Mesothelial cell of epicardium (in vitro differentiated cells): ENCODE measurements around the gene MGAT4A. TPM values are rescaled to one million over a fixed set of nuclear protein-coding genes. Genes with fewer than 3 reads are reported as not detected.

Experiments used
- DNase-seq, 2 experiments: peaks; one replicate each; pipeline ENCODE4 v3.0.0; 2021; ENCODE audit warnings: low spot score in 2 of 2; ENCODE audit not compliant: unreplicated experiment in 2 of 2
- H3K27ac Mint-ChIP-seq: 2 replicates; pipeline ENCODE4 v1.8.0; 2021; ENCODE audit warnings: mixed read lengths
- H3K27me3 Mint-ChIP-seq: 2 replicates; pipeline ENCODE4 v1.8.0; 2021; ENCODE audit warnings: low read depth, mixed read lengths
- H3K36me3 Mint-ChIP-seq: 2 replicates; pipeline ENCODE4 v1.8.0; 2021; ENCODE audit warnings: mixed read lengths
- H3K4me1 Mint-ChIP-seq: 2 replicates; pipeline ENCODE4 v1.8.0; 2021; ENCODE audit warnings: mixed read lengths
- H3K4me3 Mint-ChIP-seq: 2 replicates; pipeline ENCODE4 v1.8.0; 2021; ENCODE audit warnings: mild to moderate bottlenecking, moderate library complexity, mixed read lengths
- H3K9me3 Mint-ChIP-seq: 2 replicates; pipeline ENCODE4 v1.8.0; 2021; ENCODE audit warnings: mixed read lengths
- CTCF ChIP-seq: fragments of 200-600 bp; sonication (generic); IDR thresholded peaks from one replicate; pipeline ENCODE4 v1.5.0; 2021; ENCODE audit warnings: antibody characterized with exemption; ENCODE audit not compliant: unreplicated experiment
- total RNA-seq: library from RNA; stranded (reverse); gene quantifications from 3 replicates; pipeline ENCODE4 v1.2.1, GENCODE V29; 2021

The MGAT4A gene
- total RNA-seq, 1 donor from 2014 or later = 15.0 TPM

DNA sequence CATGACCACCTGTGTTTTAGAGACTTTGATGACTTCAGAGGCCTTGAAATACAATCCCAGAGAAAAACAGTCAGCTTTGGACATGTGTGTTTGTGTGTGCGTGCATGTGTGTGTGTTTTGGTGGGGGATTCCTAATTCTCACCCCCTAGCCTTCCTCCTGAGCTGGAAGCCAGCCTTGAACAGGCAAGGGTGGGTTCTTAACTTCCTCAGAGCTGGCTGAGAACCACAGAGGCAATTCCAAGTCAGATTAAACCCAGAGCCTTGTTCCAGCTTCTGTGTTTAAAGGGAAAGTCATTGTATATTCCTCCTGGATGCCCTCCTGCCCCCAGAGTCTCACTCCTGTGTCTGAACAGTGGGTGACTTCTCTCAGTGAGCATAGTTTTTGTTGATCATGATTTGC lies 45.2 kb upstream of the MGAT4A start:
- no peak overlapping the region for H3K4me3 Mint-ChIP-seq
- peaks cover 16% of the 10 kb centered on the region for H3K4me1 Mint-ChIP-seq
- H3K27ac Mint-ChIP-seq = no peak overlapping the region
- DNase-seq = no peak
- no peaks in the 10 kb centered on the region for H3K36me3 Mint-ChIP-seq
- no peak for TF ChIP-seq CTCF
- no peaks in the 10 kb centered on the region for H3K27me3 Mint-ChIP-seq
- peaks cover 3% of the 10 kb centered on the region for H3K9me3 Mint-ChIP-seq

DNA sequence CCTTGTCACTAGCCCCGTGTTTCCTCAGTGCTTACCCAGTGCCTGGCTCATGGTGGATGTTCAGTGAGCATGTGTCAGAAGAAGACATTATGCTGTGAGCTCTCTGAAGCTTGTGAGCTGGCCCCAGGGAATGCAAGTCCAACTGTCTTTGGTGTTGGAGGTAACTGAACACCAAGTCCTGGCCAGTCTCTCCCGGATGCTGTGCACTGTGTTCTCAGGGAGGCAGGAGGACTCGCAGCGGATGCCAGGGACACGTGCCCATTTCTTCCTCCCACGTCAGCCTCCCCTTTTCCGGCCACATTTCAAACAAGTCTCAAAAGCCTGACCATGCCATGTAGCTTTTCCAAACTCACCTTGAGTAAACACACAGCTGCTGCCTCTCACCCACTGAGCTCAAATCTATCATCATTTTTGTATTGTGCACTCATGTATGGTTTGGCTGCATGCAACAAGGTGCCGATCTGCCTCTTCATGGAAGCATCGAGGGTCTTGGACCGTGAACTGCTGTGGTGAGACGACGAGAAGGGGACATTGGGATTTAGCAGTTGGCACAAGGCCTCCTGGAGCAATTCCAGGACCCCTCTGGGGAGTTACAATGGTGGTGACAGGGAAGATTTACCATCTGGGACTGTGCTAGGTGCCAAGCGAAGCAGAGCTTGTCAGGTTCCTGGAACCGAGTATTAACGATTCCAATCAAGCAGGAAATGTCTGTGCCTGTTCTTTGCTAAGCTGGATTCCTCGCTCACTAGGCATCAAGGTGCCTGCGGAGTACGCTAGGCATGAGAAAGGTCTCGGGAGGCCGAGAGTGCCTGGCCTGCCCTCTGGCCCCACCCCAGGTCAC lies 44.4 kb upstream of the MGAT4A start:
- no peak for TF ChIP-seq CTCF
- H3K27ac Mint-ChIP-seq = no peak overlapping the region
- H3K9me3 Mint-ChIP-seq = peaks cover 3% of the 10 kb centered on the region
- no peaks in the 10 kb centered on the region for H3K36me3 Mint-ChIP-seq
- no peak overlapping the region for H3K4me3 Mint-ChIP-seq
- no peak for DNase-seq
- H3K27me3 Mint-ChIP-seq = no peaks in the 10 kb centered on the region
- peaks cover 19% of the 10 kb centered on the region for H3K4me1 Mint-ChIP-seq

GRCh38 chr2:98773907-98774306 lies 43.0 kb upstream of the MGAT4A start:
- Mint-ChIP-seq H3K4me3 (no peak overlapping the region), H3K27me3 (no peaks in the 10 kb centered on the region), H3K27ac (no peak overlapping the region), H3K4me1 (peaks cover 31% of the 10 kb centered on the region), H3K36me3 (no peaks in the 10 kb centered on the region), H3K9me3 (no peaks in the 10 kb centered on the region)
- TF ChIP-seq CTCF = no peak
- DNase-seq = no peak

GRCh38 chr2:98773169-98773568 lies 42.2 kb upstream of the MGAT4A start:
- TF ChIP-seq CTCF = no peak
- DNase-seq = no peak
- Mint-ChIP-seq H3K4me3 (no peak overlapping the region), H3K27ac (no peak overlapping the region), H3K36me3 (no peaks in the 10 kb centered on the region), H3K27me3 (no peaks in the 10 kb centered on the region), H3K4me1 (peaks cover 39% of the 10 kb centered on the region), H3K9me3 (no peaks in the 10 kb centered on the region)

DNA sequence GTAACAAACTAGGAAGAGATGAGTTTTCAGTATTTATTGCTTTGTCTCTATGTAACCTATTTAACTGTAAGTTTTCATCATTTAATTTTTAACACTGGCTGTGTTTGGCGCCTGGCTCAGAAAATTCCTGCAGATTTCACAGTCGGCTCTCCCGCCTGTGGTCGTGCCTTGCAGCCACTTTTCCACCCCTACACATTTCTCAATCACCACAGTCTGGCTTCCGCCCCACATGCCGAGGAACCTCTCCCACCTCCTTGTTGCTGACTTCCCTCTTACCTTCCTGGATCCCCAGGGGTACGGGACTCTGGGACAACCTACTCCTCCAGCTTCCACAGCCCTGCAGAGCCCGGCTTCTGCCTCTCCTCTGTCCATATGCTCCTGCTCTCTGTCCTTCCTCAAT lies 41.6 kb upstream of the MGAT4A start:
- Mint-ChIP-seq H3K9me3 (no peaks in the 10 kb centered on the region), H3K4me3 (no peak overlapping the region), H3K4me1 (peaks cover 39% of the 10 kb centered on the region), H3K36me3 (no peaks in the 10 kb centered on the region), H3K27ac (no peak overlapping the region), H3K27me3 (no peaks in the 10 kb centered on the region)
- DNase-seq = no peak
- TF ChIP-seq CTCF = no peak
